DMS79 (cell line): Measurements from ENCODE around the gene LGALS4.
"Not testable (repeated sequence)": the region's sequence is repeated elsewhere in the genome, so short reads cannot be mapped to it uniquely, and the experiment has no call there.

ENCODE experiments used
- DNase-seq: peaks from one replicate; lab custom pipeline; 2025; lab: John Stamatoyannopoulos, UW

Gene LGALS4

GRCh38 chr19:38842439-38843174, 29.9 kb upstream of the LGALS4 start:
- DNase-seq, result no peak

- DNase-seq, result no peak
These were observed 29.2 kb upstream of the LGALS4 start for GRCh38 chr19:38841787-38842438.

- no peak for DNase-seq
These were observed 28.5 kb upstream of the LGALS4 start for GRCh38 chr19:38841180-38841766.

- no peak for DNase-seq
These were observed 27.8 kb upstream of the LGALS4 start for GRCh38 chr19:38840583-38840968.

- DNase-seq, result no peak
These were observed 27.3 kb upstream of the LGALS4 start for GRCh38 chr19:38839816-38840582.

- DNase-seq, result no peak
These were observed 26.4 kb upstream of the LGALS4 start for GRCh38 chr19:38838986-38839761.

GRCh38 chr19:38838208-38838985, 25.7 kb upstream of the LGALS4 start:
- no peak for DNase-seq

GRCh38 chr19:38837656-38838121, 24.9 kb upstream of the LGALS4 start:
- no peak for DNase-seq

- DNase-seq, result no peak
These were observed 24.4 kb upstream of the LGALS4 start for GRCh38 chr19:38836983-38837626.

GRCh38 chr19:38836159-38836982, 23.6 kb upstream of the LGALS4 start:
- DNase-seq, result no peak

GRCh38 chr19:38834590-38834989, 21.8 kb upstream of the LGALS4 start:
- DNase-seq, result no peak

- no peak for DNase-seq
These were observed 21.4 kb upstream of the LGALS4 start for GRCh38 chr19:38834104-38834490.

- DNase-seq, result no peak
These were observed 20.3 kb upstream of the LGALS4 start for GRCh38 chr19:38833092-38833425.

GRCh38 chr19:38831142-38831605, 18.4 kb upstream of the LGALS4 start:
- DNase-seq, result peak; percentile 9

- DNase-seq, result no peak
These were observed 17.4 kb upstream of the LGALS4 start for GRCh38 chr19:38830039-38830733.

GRCh38 chr19:38829203-38829602, 16.5 kb upstream of the LGALS4 start:
- not testable (repeated sequence) for DNase-seq

GRCh38 chr19:38826856-38827551, 14.3 kb upstream of the LGALS4 start:
- DNase-seq, result no peak

- DNase-seq, result not testable (repeated sequence)
These were observed 13.2 kb upstream of the LGALS4 start for GRCh38 chr19:38825936-38826335.
